Measurements from ENCODE around the gene MIDN.

MIDN gene

DNA sequence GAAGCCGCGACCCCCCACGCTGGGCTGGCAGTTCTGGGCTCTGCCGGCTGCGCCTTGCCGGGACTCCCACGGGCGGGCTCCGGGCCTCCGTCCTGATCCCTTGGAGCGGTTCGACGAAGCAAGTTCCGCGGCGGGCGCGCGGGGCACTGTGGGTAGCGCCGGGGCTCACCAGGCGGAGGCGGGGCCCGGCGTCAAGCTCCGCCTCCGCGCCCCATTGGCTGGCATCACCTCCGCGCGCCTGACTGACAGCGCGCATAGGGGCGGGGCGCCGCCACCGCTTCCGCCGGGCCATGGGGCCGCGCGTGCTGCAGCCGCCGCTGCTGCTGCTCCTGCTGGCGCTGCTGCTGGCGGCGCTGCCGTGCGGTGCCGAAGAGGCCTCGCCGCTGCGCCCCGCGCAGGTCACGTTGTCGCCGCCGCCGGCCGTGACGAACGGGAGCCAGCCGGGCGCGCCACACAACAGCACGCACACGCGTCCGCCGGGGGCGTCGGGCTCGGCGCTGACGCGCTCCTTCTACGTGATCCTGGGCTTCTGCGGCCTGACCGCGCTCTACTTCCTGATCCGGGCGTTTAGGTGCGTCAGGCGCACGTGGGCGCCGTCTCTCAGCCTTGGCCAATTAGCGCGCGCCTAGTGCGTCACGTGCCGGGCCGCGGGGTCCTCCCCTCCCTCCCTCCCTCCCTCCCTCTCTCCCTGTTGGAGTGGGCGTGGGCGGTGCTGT is 27.0 kb downstream of the MIDN start, which contains the start of gene FAM174C:
Gene FAM174C (plus strand): TSS at position 271 of the 716 bp plus-strand sequence. CDS start 20 bp downstream, at position 291.
- Mint-ChIP-seq H3K4me1 (peaks cover 57% of the 10 kb centered on the region), H3K27me3 (no peaks in the 10 kb centered on the region), H3K9me3 (no peaks in the 10 kb centered on the region), H3K36me3 (peaks cover 55% of the 10 kb centered on the region), H3K4me3 (peak within 1 kb of the TSS; percentile 89), H3K27ac (peak within 1 kb of the TSS; percentile 99)
- peak; percentile 97 for DNase-seq
- CTCF ChIA-PET, result interaction anchor here (0.9 to 5.3 kb wide), 2 partner anchors 31 to 35 kb away, joined by 3 to 31 read pairs; no protein-coding TSS in a partner anchor

DNA sequence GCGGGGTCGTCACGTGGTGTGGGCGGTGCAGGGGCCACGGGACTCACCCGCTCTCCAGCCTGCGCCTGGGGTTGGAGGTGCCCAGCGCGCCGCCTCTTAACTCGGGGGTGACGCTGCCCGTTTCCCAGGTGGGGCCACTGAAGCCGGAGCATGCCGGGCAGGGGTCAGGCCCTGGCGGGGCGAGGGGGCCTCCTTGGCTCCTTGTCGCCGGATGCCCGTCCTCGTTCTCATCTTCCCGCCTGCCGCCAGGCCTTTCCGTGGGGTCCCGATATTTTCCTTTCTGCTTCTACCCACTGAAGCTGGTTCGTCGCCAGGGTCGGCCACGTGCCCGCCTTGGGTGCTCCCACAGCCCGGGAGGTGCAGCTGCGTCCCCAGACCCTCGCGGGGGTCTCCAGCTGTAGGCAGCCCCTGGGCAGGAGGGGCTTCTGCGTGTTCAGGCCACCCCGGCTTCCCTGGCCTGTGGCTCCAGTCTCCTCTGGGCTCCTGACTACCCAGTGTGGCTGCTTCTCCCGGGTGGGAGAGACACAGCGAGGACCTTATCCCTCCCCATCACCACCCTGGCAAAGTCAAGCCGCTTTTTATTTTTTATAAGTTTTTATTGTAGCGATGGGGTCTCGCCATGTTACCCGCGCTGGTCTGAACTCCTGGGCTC is 27.7 kb downstream of the MIDN start:
- Mint-ChIP-seq H3K36me3 (peaks cover 49% of the 10 kb centered on the region), H3K4me3 (peak overlapping the region; percentile 89)

DNA sequence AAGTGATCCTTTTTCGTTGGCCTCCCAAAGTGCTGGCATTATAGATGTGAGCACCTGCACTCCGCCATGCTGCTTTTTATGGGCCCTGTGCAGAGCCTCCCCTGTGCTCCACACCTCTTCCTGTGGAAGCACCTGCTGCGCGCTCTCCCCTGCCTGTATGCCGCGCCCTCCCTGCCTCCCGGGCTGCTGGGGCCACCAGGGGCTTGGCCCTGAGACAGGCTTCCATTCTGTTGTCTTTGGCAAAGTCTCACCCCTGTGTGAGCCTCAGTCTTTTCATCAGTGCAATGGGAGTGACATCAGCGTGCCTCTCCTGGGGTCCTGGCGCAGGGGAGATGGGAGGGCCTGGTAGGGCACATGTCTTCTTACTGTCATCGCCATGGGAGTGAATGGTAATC is 28.2 kb downstream of the MIDN start:
- Mint-ChIP-seq H3K36me3 (peaks cover 46% of the 10 kb centered on the region), H3K9me3 (no peaks in the 10 kb centered on the region), H3K27ac (peak overlapping the region; percentile 99), H3K4me1 (peaks cover 46% of the 10 kb centered on the region), H3K4me3 (peak overlapping the region; percentile 89), H3K27me3 (no peaks in the 10 kb centered on the region)
- peak; percentile 66 for DNase-seq
- CTCF ChIA-PET, result no interaction called here

More for the DNA sequence above, 27.7 kb downstream of the MIDN start:
- peaks cover 50% of the 10 kb centered on the region for H3K4me1 Mint-ChIP-seq
- peak overlapping the region; percentile 99 for H3K27ac Mint-ChIP-seq
- DNase-seq, result no peak
- CTCF ChIA-PET, result interaction anchor here (5.3 kb wide), 1 partner anchor 32 kb away, joined by 31 read pairs; no protein-coding TSS in a partner anchor
- H3K27me3 Mint-ChIP-seq, result no peaks in the 10 kb centered on the region
- no peaks in the 10 kb centered on the region for H3K9me3 Mint-ChIP-seq

DNA sequence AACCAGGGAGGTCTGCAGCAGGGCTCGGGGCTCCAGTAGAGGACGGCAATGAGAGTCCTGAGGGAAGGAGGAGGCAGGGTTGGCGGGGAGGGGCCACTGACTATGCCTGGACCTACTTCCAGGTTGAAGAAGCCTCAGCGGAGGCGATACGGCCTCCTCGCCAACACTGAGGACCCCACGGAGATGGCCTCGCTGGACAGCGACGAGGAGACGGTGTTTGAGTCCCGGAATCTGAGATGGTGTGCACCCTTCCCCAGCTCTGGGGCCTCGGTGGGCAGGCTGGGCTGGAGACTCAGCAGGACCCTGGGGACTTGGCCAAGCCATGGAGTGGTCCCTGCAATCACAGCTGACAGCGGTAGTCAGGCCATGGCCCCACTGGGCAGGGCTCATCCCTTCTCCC is 28.7 kb downstream of the MIDN start:
- peaks cover 42% of the 10 kb centered on the region for H3K4me1 Mint-ChIP-seq
- H3K4me3 Mint-ChIP-seq, result peak overlapping the region; percentile 89
- DNase-seq, result no peak
- H3K36me3 Mint-ChIP-seq, result peaks cover 43% of the 10 kb centered on the region
- no peaks in the 10 kb centered on the region for H3K9me3 Mint-ChIP-seq
- CTCF ChIA-PET, result interaction anchor here (1.6 kb wide), 1 partner anchor 33 kb away, joined by 4 read pairs; no protein-coding TSS in a partner anchor
- no peaks in the 10 kb centered on the region for H3K27me3 Mint-ChIP-seq
- peak overlapping the region; percentile 99 for H3K27ac Mint-ChIP-seq

DNA sequence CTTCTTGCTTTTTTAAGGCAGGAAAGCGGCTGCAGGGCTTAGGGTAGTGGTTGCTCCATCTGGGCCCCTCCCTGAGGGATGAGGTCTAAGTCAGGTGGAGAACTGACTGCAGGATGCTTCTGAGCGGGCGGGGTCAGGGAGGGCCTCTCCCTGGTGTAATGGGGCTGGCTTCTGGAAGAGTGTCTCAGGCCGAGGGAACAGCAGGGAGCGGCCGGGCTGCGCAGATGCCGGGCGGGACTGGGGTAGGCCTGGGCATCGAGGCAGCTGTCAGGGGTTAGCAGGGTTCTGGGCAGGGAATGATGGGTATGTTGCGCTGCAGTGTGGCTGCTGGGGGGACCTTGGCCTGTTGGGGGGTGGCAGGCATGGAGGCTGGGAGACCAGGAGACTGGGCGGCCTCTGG is 29.7 kb downstream of the MIDN start:
- no peaks in the 10 kb centered on the region for H3K9me3 Mint-ChIP-seq
- no peak for DNase-seq
- CTCF ChIA-PET, result interaction anchor here (1.6 to 3.4 kb wide), 2 partner anchors 34 to 94 kb away, joined by 4 to 17 read pairs; no protein-coding TSS in a partner anchor
- H3K4me3 Mint-ChIP-seq, result no peak overlapping the region
- H3K27me3 Mint-ChIP-seq, result peaks cover 6% of the 10 kb centered on the region
- H3K36me3 Mint-ChIP-seq, result peaks cover 34% of the 10 kb centered on the region
- H3K27ac Mint-ChIP-seq, result peak overlapping the region; percentile 37
- peaks cover 33% of the 10 kb centered on the region for H3K4me1 Mint-ChIP-seq

DNA sequence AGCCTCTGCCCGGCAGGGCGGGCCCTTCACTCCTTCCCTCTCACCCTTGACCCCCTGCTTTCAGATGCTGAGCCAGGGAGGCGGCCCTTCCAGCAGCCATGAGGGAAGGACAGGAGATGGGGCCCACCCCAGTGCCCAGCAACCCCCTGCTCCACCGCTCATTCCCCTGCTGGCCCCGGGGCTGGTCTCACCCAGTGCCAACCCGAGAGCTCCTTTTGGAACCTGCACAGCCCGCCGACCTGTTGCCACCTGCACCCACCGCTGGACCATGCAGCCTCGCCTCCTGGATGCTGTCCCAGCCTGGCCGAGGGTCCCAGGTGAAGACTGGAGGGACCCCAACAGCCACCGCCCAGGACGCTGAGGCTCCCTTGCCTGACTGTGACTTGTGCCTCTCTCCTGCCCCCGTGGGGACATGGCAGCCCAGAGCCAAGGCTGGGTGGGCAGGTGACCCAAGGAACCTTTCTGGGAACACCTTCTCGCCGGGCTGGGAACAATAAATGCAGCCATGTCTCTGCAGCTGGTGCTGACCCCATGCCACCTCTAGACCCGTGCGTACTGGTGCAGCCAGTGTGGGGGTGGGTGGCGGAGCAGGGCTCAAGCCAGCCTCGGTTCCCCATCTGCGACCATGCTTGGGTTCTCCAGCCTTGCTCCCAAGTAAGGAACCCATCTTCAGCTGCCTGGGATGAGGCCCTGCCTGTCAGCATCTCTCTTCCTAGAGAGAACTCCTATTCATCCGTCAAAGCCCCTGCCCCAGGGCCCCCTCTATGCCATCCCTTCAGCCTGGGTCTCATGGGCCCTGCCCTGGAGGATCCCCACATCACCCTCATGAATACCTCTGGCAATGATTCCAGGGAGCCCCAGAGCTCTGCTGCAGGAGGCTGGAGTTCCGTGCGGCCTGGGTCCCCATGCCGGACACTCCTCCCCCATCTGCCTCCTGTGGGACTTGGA is 30.6 kb downstream of the MIDN start:
- peaks cover 15% of the 10 kb centered on the region for H3K27me3 Mint-ChIP-seq
- no peak overlapping the region for H3K4me3 Mint-ChIP-seq
- CTCF ChIA-PET, result interaction anchor here (0.7 to 3.4 kb wide), 7 partner anchors 35 to 239 kb away, joined by 3 to 17 read pairs (median 5); no protein-coding TSS in a partner anchor
- H3K4me1 Mint-ChIP-seq, result peaks cover 27% of the 10 kb centered on the region
- H3K36me3 Mint-ChIP-seq, result peaks cover 27% of the 10 kb centered on the region
- DNase-seq, result no peak
- H3K9me3 Mint-ChIP-seq, result no peaks in the 10 kb centered on the region
- no peak overlapping the region for H3K27ac Mint-ChIP-seq

DNA sequence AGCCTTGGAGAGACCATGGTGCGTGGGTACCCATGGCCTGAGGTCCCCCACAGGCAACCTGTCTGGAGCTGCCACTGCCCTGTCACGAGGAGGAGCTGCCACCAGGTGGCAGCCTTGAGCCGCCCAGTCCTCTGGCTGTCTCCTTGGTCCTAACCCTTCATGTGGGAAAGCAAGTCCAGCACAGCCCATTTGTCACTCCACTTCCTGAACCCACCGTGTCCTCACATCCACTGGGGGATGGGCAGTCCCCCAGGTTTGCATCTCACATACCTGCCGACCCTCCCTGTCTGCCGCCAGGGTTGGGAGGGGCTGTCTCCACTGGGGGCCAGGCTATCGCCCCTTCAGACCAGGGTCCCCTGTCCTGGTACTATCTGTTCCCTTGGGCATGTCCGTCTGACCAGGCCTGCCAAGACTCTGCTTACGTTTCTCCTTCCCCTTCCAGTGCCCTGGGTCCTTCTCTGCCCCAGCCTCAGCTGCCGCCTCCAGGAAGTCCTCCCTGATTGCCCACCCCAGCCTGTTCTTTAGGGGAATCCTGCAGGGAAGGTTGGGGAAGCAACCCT is 31.5 kb downstream of the MIDN start:
- peaks cover 24% of the 10 kb centered on the region for H3K4me1 Mint-ChIP-seq
- H3K27ac Mint-ChIP-seq, result peak overlapping the region; percentile 67
- peak; percentile 86 for DNase-seq
- H3K36me3 Mint-ChIP-seq, result peaks cover 26% of the 10 kb centered on the region
- CTCF ChIA-PET, result interaction anchor here (0.7 to 3.4 kb wide), 6 partner anchors 36 to 239 kb away, joined by 3 to 17 read pairs (median 6); no protein-coding TSS in a partner anchor
- H3K4me3 Mint-ChIP-seq, result no peak overlapping the region
- H3K9me3 Mint-ChIP-seq, result no peaks in the 10 kb centered on the region
- H3K27me3 Mint-ChIP-seq, result peaks cover 23% of the 10 kb centered on the region

DNA sequence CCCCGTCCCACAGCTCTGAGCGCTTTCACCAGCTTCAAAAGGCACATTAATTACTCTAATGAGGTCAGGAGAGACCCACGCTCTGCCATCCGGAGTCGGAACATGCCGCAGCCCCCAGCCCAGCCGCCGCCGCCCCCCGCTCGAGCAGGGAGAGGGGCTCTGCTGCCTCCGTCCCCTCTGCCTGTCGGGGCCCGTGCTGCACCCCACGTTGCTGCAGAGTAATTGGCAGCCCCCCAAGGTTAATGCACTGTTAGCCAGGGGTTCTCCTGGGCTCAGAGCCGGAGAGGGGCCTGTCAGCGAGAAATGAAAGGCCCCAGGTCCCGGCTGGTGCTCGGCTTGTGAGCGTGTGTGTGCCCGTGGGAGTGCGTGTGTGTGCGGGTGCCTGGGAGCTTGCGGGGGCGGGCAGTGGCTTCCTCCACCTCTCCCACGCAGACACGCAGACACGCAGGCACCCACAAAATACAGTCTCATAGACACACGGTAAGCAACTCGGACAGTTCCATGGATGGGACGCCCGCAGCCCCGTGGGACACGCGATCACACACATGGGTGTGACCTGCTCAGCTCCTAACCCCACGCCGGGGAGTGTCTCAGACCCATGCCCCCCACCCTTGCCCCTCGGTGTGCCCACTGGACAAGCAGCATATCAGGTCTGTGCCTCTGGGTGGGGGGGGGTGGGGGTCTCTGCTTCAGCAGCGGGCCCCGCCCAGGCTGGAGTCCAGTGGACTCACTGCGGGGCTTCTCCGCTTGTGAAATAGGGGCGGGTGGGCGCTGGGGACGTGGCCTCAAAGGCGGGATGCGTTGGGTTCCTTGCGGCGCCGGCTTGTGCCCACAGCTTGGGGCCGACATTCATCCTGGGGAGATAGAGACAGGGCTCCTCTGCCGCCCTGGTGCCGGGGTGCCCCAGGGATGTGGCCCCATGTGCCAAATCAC is 32.5 kb downstream of the MIDN start:
- H3K36me3 Mint-ChIP-seq, result peaks cover 24% of the 10 kb centered on the region
- peaks cover 27% of the 10 kb centered on the region for H3K4me1 Mint-ChIP-seq
- no peak overlapping the region for H3K27ac Mint-ChIP-seq
- H3K9me3 Mint-ChIP-seq, result no peaks in the 10 kb centered on the region
- peaks cover 30% of the 10 kb centered on the region for H3K27me3 Mint-ChIP-seq
- no peak for DNase-seq
- CTCF ChIA-PET, result interaction anchor here (3.4 kb wide), 1 partner anchor 92 kb away, joined by 17 read pairs; no protein-coding TSS in a partner anchor
- H3K4me3 Mint-ChIP-seq, result no peak overlapping the region

DNA sequence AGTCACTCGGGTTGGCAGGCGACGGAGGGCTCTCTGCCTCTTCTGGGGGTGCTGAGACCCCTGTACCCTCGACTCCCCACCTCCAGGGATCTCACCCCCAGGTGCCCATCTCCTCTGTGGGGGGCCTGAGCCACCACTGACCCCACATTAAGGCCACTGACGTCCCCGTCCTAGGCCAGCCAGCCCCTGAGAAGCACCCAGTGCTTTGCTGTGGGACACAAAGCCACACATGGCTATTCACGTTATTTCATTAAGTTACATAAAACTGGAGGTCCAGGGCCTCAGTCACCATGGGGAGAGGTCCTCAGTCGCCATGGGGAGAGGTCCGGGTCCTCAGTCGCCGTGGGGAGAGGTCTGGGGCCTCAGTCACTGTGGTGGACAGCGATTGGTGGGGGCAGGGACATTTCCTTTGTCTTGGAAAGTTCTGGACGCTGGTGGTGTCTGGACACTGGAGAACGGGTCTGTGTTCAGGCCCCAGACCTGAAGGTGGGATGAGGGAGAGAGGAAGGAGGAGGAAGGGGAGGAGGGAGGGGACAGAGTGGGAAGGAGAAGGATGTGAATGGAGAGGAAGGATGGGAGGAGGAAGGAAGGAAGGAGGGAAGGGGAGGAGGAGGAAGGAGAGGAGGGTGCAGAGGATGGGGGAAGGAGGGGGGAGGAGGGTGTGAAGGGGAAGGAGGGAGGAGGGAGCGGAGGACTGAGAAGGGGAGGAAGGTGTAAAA is 33.3 kb downstream of the MIDN start:
- H3K4me1 Mint-ChIP-seq, result peaks cover 26% of the 10 kb centered on the region
- H3K27ac Mint-ChIP-seq, result peak overlapping the region; percentile 78
- H3K4me3 Mint-ChIP-seq, result no peak overlapping the region
- peaks cover 38% of the 10 kb centered on the region for H3K27me3 Mint-ChIP-seq
- DNase-seq, result no peak
- H3K9me3 Mint-ChIP-seq, result no peaks in the 10 kb centered on the region
- H3K36me3 Mint-ChIP-seq, result peaks cover 21% of the 10 kb centered on the region
- CTCF ChIA-PET, result interaction anchor here (3.4 kb wide), 1 partner anchor 91 kb away, joined by 17 read pairs; no protein-coding TSS in a partner anchor

DNA sequence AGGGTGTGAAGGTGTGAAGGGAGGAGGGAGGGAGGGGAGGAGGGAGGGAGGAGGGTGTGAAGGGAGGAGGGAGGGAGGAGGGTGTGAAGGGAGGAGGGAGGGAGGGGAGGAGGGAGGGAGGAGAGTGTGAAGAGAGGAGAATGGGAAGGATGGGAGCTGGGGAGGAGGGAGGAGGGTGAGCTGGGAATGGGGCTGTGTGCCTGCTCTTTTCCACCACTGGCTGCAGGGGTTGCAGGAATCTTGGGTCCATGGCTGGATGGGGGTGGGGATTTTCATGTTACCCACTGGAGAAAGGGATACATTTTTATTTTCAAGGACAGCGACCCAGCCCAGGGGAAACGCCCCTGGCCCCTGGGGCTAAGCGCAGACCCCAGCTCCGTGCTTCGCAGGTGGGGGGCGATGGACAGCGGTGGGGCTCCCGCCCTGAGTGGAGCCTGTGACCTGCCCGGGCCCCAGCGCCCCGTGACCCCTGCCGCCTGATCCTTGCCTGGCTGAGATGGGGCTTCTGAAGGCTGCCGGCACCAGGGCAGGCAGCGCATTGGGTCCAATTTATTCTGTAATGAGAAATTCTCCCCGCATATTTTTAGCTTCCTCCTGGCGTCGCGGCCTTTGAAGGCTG is 34.3 kb downstream of the MIDN start:
- Mint-ChIP-seq H3K4me1 (peaks cover 21% of the 10 kb centered on the region), H3K27me3 (peaks cover 48% of the 10 kb centered on the region), H3K9me3 (no peaks in the 10 kb centered on the region), H3K4me3 (no peak overlapping the region), H3K36me3 (peaks cover 18% of the 10 kb centered on the region), H3K27ac (peak overlapping the region; percentile 11)
- CTCF ChIA-PET, result no interaction called here
- no peak for DNase-seq

DNA sequence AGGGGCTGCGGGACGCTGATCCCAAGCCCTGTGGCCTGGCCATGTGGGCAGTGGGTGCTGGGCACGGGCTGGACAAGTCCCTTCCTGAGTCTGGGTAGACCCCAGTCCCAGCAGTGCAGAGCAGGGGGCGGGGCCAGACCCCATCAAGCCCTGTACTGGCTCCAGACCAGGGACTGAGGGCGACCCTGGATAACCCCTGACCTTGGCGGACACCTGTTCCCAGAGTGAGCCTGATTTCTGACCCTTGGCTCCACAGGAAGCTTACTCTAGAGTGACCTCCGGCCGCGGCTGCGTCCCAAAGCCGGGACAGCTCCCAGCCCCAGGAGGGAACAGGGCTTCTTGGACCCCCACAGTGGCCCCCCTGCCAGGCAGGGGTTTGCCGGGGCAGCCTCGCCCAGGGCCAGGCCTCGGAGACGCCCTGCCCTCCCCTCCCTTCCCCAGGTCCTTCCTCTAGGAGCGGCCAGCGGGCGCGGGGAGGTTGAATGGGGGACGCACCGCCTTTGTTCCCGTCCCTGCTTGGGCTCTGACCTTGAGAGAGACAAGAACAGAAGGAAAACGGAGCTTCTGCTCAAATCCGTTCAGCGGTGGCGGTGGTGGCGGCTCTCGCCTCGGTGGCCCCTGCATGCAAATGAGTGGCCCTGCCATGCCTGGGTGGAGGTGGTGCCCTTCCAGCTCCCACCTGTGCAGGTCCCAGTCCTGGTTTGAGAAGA is 35.0 kb downstream of the MIDN start:
- peaks cover 14% of the 10 kb centered on the region for H3K36me3 Mint-ChIP-seq
- H3K27me3 Mint-ChIP-seq, result peaks cover 54% of the 10 kb centered on the region
- no peaks in the 10 kb centered on the region for H3K9me3 Mint-ChIP-seq
- no peak overlapping the region for H3K4me3 Mint-ChIP-seq
- no peak for DNase-seq
- CTCF ChIA-PET, result no interaction called here
- peak overlapping the region; percentile 11 for H3K27ac Mint-ChIP-seq
- peaks cover 16% of the 10 kb centered on the region for H3K4me1 Mint-ChIP-seq
